Parathyroid adenoma (tissue), 2 donors: ENCODE data around the gene CBLN3.

ENCODE experiments used
- H2AFZ ChIP-seq: fragments of 300-600 bp; sonication (generic); one replicate; pipeline ENCODE4 v1.7.0; 2017; ENCODE audit warnings: antibody characterized with exemption, mild to moderate bottlenecking
- H3K27ac ChIP-seq: fragments of 300-600 bp; sonication (generic); one replicate; pipeline ENCODE4 v1.7.0; 2017
- H3K27me3 ChIP-seq: fragments of 300-600 bp; sonication (generic); one replicate; pipeline ENCODE4 v1.7.0; 2017; ENCODE audit warnings: low read length; ENCODE audit not compliant: control insufficient read depth, insufficient read depth
- H3K36me3 ChIP-seq: fragments of 300-600 bp; sonication (generic); one replicate; pipeline ENCODE4 v1.7.0; 2017; ENCODE audit warnings: low read length; ENCODE audit not compliant: control insufficient read depth, insufficient read depth
- H3K4me1 ChIP-seq: fragments of 300-600 bp; sonication (generic); one replicate; pipeline ENCODE4 v1.7.0; 2017; ENCODE audit warnings: control low read depth
- H3K4me2 ChIP-seq: fragments of 300-600 bp; sonication (generic); one replicate; pipeline ENCODE4 v1.7.0; 2017; ENCODE audit warnings: low read length
- H3K4me3 ChIP-seq: fragments of 300-600 bp; sonication (generic); one replicate; pipeline ENCODE4 v1.7.0; 2017; ENCODE audit warnings: low read depth, low read length
- H3K79me2 ChIP-seq: fragments of 300-600 bp; sonication (generic); one replicate; pipeline ENCODE4 v1.7.0; 2017; ENCODE audit warnings: control low read depth
- H3K9ac ChIP-seq: fragments of 300-600 bp; sonication (generic); one replicate; pipeline ENCODE4 v1.7.0; 2017; ENCODE audit warnings: mild to moderate bottlenecking
- H3K9me3 ChIP-seq: fragments of 300-600 bp; sonication (generic); one replicate; pipeline ENCODE4 v1.7.0; 2017; ENCODE audit warnings: low read length; ENCODE audit not compliant: control insufficient read depth
- TF ChIP-seq, protein P1 (sequence below): fragments of 300-600 bp; sonication (generic); IDR thresholded peaks from one replicate; pipeline ENCODE4 v1.7.0; 2017; ENCODE audit warnings: antibody characterized with exemption, mild to moderate bottlenecking
- donor health status: primary hyperparathyroidism.

The CBLN3 gene

DNA sequence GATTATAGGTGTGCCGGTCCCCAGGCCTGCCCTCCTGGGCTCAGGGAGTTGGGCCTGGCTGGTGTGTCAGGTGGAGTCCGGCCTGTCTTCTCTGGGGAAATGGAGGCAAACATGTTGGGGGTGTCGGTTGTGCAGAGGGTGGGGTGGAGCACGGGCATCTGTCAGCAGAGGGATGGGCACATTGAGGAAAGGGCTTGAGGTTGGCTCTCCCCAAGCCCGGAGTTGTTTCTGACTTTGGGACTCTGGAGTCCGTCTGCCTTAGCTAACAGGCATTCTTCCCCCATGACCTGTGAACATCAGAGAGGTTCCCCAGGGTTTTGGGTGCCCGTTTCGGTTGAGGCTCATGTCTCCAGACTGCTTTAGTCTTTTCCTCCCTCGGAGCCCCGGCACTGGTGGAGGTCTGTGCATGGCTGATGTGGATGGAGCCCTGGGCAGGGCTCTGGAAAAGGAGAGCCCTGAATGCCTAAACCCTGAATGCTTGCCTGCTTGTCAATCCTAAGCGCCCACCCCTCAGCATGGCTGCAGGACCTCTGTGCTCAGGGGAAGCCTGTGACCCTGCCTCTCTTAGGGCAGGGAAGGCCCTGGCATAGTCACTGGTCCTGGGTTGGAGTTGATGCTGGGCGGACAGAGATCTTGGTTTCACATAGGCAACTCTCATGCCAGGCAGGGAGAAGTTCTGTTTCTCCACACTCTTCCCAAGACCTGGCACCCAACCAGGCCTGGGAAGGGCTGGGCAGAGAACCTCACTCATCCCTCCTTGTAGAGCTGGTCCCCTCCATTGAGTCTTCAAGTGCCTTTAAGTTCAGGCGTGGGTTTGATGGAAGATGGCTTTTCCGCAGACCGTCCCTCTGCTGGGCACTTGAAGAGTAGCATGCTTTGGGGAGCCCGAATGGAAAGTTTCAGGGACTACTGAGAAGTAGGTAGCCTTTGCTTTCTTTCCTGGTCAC is 17.8 kb downstream of the CBLN3 start:
- H3K79me2 ChIP-seq = no peaks in the 10 kb centered on the region
- no peak overlapping the region for H3K9ac ChIP-seq
- H3K36me3 ChIP-seq = no peaks in the 10 kb centered on the region
- no peak overlapping the region for H3K4me3 ChIP-seq
- H3K27me3 ChIP-seq = no peaks in the 10 kb centered on the region
- TF ChIP-seq, protein P1, sequence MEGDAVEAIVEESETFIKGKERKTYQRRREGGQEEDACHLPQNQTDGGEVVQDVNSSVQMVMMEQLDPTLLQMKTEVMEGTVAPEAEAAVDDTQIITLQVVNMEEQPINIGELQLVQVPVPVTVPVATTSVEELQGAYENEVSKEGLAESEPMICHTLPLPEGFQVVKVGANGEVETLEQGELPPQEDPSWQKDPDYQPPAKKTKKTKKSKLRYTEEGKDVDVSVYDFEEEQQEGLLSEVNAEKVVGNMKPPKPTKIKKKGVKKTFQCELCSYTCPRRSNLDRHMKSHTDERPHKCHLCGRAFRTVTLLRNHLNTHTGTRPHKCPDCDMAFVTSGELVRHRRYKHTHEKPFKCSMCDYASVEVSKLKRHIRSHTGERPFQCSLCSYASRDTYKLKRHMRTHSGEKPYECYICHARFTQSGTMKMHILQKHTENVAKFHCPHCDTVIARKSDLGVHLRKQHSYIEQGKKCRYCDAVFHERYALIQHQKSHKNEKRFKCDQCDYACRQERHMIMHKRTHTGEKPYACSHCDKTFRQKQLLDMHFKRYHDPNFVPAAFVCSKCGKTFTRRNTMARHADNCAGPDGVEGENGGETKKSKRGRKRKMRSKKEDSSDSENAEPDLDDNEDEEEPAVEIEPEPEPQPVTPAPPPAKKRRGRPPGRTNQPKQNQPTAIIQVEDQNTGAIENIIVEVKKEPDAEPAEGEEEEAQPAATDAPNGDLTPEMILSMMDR = peak; percentile 76
- no peak overlapping the region for H3K27ac ChIP-seq
- H3K9me3 ChIP-seq = no peaks in the 10 kb centered on the region
- H2AFZ ChIP-seq = no peak overlapping the region
- H3K4me2 ChIP-seq = no peak overlapping the region
- H3K4me1 ChIP-seq = no peaks in the 10 kb centered on the region

DNA sequence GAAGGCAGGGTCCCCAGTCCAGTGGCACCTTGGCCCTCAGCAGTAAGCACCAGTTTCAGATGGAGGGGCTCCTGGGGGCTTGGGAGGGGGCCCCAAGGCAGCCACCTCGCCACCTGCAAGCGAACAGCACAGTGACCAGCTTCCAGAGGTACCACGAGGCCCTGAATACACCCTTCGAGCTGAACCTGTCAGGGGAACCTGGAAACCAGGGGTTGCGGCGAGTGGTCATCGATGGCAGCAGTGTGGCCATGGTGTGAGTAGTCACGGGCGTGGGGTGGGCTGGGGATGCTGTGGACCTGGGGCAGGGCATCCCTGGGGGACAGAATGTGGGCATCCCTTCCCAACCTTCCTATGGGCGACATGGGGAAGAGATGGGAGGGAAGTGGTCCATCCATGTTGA is 19.5 kb downstream of the CBLN3 start:
- H3K9ac ChIP-seq = no peak overlapping the region
- no peak overlapping the region for H3K4me3 ChIP-seq
- no peak overlapping the region for H2AFZ ChIP-seq
- H3K79me2 ChIP-seq = no peaks in the 10 kb centered on the region
- H3K27ac ChIP-seq = no peak overlapping the region
- no peaks in the 10 kb centered on the region for H3K36me3 ChIP-seq
- H3K4me1 ChIP-seq = no peaks in the 10 kb centered on the region
- no peaks in the 10 kb centered on the region for H3K27me3 ChIP-seq
- TF ChIP-seq, protein P1 = no peak
- no peak overlapping the region for H3K4me2 ChIP-seq
- H3K9me3 ChIP-seq = no peaks in the 10 kb centered on the region

DNA sequence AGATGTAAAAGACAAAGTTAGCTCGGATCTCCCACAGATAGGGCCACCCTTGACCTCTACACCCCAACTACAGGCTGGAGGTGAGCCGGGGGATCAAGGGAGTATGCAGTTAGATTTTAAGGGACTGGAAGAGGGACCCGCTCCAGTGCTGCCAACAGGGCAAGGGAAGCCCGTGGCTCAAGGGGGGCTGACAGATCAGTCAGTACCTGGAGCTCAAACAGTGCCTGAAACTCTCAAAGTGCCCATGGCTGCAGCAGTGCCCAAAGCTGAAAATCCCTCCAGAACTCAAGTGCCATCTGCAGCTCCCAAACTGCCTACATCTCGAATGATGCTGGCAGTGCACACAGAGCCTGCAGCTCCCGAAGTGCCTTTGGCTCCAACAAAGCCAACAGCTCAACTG is 20.3 kb downstream of the CBLN3 start:
- Histone ChIP-seq H3K4me3 (no peak overlapping the region), H3K36me3 (no peaks in the 10 kb centered on the region), H3K4me1 (no peaks in the 10 kb centered on the region), H3K9me3 (no peaks in the 10 kb centered on the region), H2AFZ (no peak overlapping the region), H3K79me2 (no peaks in the 10 kb centered on the region), H3K9ac (no peak overlapping the region), H3K27ac (no peak overlapping the region), H3K4me2 (no peak overlapping the region), H3K27me3 (no peaks in the 10 kb centered on the region)
- TF ChIP-seq, protein P1 = no peak

DNA sequence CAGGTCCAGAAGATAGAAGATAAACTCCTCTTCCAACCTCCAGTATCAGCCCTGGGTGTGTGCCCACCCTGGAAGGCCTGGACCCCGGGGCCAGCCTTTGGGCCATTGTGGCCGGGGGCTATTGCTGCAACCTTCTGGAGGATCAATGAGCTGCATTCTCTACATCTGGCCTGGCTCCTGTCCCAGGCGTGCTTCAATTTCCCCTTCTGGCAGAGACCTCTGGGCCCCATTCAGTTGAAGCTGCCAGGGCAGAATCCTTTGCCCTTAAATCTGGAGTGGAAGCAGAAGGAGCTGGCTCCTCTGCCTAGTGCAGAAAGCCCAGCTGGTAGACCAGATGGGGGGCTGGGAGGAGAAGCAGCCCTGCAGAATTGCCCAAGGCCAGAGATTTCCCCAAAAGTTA is 20.7 kb downstream of the CBLN3 start:
- Histone ChIP-seq H2AFZ (no peak overlapping the region), H3K4me2 (no peak overlapping the region), H3K36me3 (no peaks in the 10 kb centered on the region), H3K4me3 (no peak overlapping the region), H3K79me2 (no peaks in the 10 kb centered on the region), H3K9me3 (no peaks in the 10 kb centered on the region), H3K9ac (no peak overlapping the region), H3K27ac (no peak overlapping the region), H3K27me3 (no peaks in the 10 kb centered on the region), H3K4me1 (no peaks in the 10 kb centered on the region)
- TF ChIP-seq, protein P1 = no peak
